Measurements from ENCODE around the gene GJB6.

DNA sequence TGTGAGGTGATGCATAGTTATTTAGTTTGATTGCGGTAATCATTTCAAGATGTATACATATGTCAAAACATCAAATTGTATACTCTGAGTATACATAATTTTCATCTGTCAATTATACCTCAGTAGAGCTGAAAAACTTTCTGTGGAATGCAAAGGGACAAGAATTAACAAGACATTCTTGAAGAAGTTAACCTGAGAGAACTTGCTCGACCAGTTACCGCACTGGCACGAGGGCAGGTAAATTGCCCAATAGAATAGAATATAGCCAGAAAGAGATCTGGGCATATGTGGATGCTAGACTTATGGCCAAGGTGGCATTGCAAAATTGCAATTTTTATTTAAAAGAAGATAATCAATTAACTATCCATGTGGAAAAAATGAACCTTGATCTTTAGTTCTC, 42.3 kb upstream of the GJB6 start:
- TF ChIP-seq CTCF (conservative IDR thresholded peaks at IDR 0.05; ENCODE audit: low read depth in 2 of 2) = no peak
- no peak for TF ChIP-seq EZH2 (IDR thresholded peaks at IDR 0.05; ENCODE audit: low read depth, unreplicated experiment)
- TF ChIP-seq, protein P1, sequence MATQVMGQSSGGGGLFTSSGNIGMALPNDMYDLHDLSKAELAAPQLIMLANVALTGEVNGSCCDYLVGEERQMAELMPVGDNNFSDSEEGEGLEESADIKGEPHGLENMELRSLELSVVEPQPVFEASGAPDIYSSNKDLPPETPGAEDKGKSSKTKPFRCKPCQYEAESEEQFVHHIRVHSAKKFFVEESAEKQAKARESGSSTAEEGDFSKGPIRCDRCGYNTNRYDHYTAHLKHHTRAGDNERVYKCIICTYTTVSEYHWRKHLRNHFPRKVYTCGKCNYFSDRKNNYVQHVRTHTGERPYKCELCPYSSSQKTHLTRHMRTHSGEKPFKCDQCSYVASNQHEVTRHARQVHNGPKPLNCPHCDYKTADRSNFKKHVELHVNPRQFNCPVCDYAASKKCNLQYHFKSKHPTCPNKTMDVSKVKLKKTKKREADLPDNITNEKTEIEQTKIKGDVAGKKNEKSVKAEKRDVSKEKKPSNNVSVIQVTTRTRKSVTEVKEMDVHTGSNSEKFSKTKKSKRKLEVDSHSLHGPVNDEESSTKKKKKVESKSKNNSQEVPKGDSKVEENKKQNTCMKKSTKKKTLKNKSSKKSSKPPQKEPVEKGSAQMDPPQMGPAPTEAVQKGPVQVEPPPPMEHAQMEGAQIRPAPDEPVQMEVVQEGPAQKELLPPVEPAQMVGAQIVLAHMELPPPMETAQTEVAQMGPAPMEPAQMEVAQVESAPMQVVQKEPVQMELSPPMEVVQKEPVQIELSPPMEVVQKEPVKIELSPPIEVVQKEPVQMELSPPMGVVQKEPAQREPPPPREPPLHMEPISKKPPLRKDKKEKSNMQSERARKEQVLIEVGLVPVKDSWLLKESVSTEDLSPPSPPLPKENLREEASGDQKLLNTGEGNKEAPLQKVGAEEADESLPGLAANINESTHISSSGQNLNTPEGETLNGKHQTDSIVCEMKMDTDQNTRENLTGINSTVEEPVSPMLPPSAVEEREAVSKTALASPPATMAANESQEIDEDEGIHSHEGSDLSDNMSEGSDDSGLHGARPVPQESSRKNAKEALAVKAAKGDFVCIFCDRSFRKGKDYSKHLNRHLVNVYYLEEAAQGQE (IDR thresholded peaks at IDR 0.05; ENCODE audit: unreplicated experiment) = no peak
- no peak for TF ChIP-seq EZH2phosphoT487 (IDR thresholded peaks at IDR 0.05; ENCODE audit: unreplicated experiment)
- TF ChIP-seq POLR2AphosphoS5 (IDR thresholded peaks at IDR 0.05; ENCODE audit: low read depth) = no peak
- TF ChIP-seq CREB1 (CRISPR knock-in tag; IDR thresholded peaks at IDR 0.05; ENCODE audit: low read depth) = no peak
- no peak for TF ChIP-seq ZNF114 (CRISPR knock-in tag; IDR thresholded peaks at IDR 0.05)
- no peak for TF ChIP-seq ZNF331 (CRISPR knock-in tag; IDR thresholded peaks at IDR 0.05; ENCODE audit: low read depth)
- TF ChIP-seq JUNB (IDR thresholded peaks at IDR 0.05; ENCODE audit: unreplicated experiment) = no peak
- no peak for TF ChIP-seq NANOG (IDR thresholded peaks at IDR 0.05; ENCODE audit: borderline replicate concordance)
- no peak for TF ChIP-seq ETS1 (IDR thresholded peaks at IDR 0.05)
